Duodenal mucosa (tissue), 2 donors: ENCODE results near the gene DNASE1L2.

Source experiments
- H3K27ac ChIP-seq: one replicate; pipeline ENCODE4 v1.7.0; 2013; ENCODE audit warnings: low read depth, low read length
- H3K27me3 ChIP-seq, 2 donors: one replicate each; pipeline ENCODE4 v1.7.0; 2013; ENCODE audit warnings: low read length in 2 of 2, control low read depth in 1 of 2; ENCODE audit not compliant: insufficient read depth in 2 of 2, control insufficient read depth in 1 of 2
- H3K36me3 ChIP-seq, 2 donors: one replicate each; pipeline ENCODE4 v1.7.0; 2013; ENCODE audit warnings: low read length in 2 of 2, control low read depth in 1 of 2; ENCODE audit not compliant: insufficient read depth in 2 of 2, control insufficient read depth in 1 of 2
- H3K4me1 ChIP-seq, 2 donors: one replicate each; pipeline ENCODE4 v1.7.0; 2013; ENCODE audit warnings: low read length in 2 of 2, control low read depth in 1 of 2; ENCODE audit not compliant: insufficient read depth in 2 of 2, control insufficient read depth in 1 of 2
- H3K4me3 ChIP-seq, 2 donors: one replicate each; pipeline ENCODE4 v1.7.0; 2013; ENCODE audit warnings: low read length in 2 of 2, low read depth in 1 of 2
- H3K9ac ChIP-seq, 2 donors: one replicate each; pipeline ENCODE4 v1.7.0; 2013; ENCODE audit warnings: low read length in 2 of 2, low read depth in 1 of 2
- H3K9me3 ChIP-seq, 2 donors: one replicate each; pipeline ENCODE4 v1.7.0; 2013; ENCODE audit warnings: low read length in 2 of 2, control low read depth in 1 of 2; ENCODE audit not compliant: control insufficient read depth in 1 of 2

Gene DNASE1L2

DNA sequence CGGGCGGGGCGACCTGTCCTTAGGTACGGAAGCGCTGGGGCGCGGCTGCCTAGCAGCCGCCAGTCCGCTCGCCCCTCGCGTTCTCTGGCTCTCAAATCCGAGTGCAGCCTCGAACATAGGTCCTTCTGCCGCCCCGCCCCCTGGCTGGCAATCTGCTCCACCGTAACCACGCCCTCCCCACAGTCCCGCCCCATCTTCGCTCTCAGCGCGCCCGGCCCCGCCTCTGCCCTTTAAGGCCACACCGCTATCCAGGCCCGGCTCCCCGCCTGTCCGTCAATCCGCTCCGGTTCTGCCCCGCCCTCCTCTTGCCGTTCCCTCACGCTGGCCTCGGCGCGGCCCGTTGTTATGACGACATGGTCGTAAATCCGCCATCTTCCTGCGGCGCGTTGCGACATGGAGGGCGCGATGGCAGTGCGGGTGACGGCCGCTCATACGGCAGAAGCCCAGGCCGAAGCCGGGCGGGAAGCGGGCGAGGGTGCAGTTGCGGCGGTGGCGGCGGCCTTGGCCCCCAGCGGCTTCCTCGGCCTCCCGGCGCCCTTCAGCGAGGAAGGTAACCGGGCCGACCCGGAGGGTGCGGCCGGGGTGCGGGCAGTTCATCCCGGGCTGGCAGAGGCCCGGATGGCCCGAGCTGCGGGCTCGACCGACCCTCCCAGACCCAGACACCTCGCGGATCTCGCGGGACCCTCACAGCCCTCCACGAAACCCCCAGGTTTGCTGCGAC is 12.9 kb upstream of the DNASE1L2 start, which contains the start of gene E4F1:
E4F1 (plus strand) TSS at position 371 of the 721 bp plus-strand sequence; CDS start at position 394, 23 bp downstream.
- Histone ChIP-seq H3K27me3 (no peaks in the 10 kb centered on the region), H3K4me1 (peaks cover 14 to 18% of the 10 kb centered on the region in 2 donors), H3K9ac (peak within 1 kb of the TSS; percentile 76 to 87), H3K4me3 (peak within 1 kb of the TSS; percentile 73 to 86), H3K36me3 (peaks cover 0 to 2% of the 10 kb centered on the region in 2 donors), H3K9me3 (no peaks in the 10 kb centered on the region), H3K27ac (peak within 1 kb of the TSS; percentile 85)

DNA sequence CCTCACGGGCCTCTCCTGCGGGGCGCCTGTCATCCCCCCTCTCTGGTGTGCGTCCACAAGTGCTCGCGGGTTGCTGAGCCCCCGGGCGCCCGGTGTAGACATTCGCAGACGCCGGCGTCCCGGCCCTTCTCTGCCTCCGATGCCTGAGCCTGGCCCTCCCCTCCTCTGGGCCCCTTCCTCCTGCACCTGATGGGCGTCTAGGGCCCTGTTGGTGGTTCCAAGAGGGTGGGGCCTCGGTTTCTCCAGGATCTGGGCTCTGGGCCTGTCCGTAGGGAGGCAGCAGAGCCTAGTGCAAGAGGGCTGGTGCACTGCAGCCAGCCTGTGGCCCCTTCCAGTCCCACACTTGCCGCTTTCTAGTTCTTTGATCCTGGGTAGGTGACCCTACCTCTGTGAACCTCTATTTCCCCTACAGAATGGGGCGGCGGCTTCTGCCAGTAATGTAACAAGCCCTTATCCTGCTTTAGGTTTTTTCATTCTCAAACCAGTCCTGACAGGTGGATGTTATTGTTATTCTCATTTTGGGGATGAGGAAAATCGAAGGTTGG is 12.2 kb upstream of the DNASE1L2 start:
- Histone ChIP-seq H3K9ac (peak overlapping the region; percentile 76 to 87), H3K4me3 (peak overlapping the region; percentile 73 to 86), H3K9me3 (no peaks in the 10 kb centered on the region), H3K4me1 (peaks cover 14 to 18% of the 10 kb centered on the region in 2 donors), H3K27ac (peak overlapping the region; percentile 85), H3K27me3 (no peaks in the 10 kb centered on the region), H3K36me3 (peaks cover 4 to 8% of the 10 kb centered on the region in 2 donors)

DNA sequence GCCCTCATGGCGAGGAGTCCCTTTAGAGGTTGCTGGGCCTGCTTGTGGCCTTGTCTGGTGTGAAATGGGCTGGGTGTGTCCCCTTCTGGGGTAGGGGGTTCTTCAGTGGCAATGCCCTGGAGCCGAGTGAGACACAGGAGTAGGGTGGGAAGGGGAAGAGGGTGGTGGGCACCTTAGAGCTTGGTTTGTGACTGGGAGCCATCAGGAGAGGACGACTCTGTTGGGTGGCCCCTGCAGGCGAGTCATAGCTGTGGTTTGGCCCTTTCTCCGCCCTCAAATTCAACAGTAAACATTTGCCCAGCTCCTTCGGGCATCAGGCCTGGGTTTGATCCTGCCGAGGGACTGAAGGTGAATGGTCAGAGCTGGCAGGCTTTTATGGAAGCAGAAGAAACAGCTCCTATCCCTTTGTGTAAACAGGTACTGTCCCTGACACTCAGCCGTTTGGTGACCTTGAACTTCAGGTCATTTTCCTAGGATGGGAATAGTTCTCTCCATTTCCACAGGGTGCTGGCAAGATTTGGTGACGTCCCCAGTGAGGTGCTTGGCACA is 9.9 kb upstream of the DNASE1L2 start:
- H3K27ac ChIP-seq, result no peak overlapping the region
- no peaks in the 10 kb centered on the region for H3K27me3 ChIP-seq
- no peak overlapping the region for H3K4me3 ChIP-seq
- peaks cover 11 to 26% of the 10 kb centered on the region in 2 donors for H3K36me3 ChIP-seq
- no peak overlapping the region for H3K9ac ChIP-seq
- peaks cover 14 to 18% of the 10 kb centered on the region in 2 donors for H3K4me1 ChIP-seq
- no peaks in the 10 kb centered on the region for H3K9me3 ChIP-seq

DNA sequence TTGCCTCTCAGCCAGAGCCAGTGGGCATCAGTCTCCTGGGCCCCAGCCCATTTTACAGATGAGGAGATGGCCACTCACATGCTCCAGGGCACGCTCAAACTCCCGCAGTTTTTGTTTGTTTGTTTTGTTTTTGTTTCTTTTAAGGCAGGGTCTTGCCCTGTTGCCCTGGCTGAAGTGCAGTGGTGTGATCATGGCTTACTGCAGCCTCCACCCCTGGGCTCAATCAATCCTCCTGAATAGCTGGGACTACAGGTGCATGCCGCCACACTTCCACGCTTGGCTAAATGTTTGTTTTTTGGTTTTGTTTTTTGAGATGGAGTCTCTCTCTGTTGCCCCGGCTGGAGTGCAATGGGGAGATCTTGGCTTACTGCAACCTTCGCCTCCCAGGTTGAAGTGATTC is 9.3 kb upstream of the DNASE1L2 start:
- peaks cover 14 to 32% of the 10 kb centered on the region in 2 donors for H3K36me3 ChIP-seq
- no peaks in the 10 kb centered on the region for H3K27me3 ChIP-seq
- H3K9ac ChIP-seq, result no peak overlapping the region
- no peak overlapping the region for H3K4me3 ChIP-seq
- H3K9me3 ChIP-seq, result no peaks in the 10 kb centered on the region
- H3K27ac ChIP-seq, result no peak overlapping the region
- H3K4me1 ChIP-seq, result peaks cover 14 to 18% of the 10 kb centered on the region in 2 donors

DNA sequence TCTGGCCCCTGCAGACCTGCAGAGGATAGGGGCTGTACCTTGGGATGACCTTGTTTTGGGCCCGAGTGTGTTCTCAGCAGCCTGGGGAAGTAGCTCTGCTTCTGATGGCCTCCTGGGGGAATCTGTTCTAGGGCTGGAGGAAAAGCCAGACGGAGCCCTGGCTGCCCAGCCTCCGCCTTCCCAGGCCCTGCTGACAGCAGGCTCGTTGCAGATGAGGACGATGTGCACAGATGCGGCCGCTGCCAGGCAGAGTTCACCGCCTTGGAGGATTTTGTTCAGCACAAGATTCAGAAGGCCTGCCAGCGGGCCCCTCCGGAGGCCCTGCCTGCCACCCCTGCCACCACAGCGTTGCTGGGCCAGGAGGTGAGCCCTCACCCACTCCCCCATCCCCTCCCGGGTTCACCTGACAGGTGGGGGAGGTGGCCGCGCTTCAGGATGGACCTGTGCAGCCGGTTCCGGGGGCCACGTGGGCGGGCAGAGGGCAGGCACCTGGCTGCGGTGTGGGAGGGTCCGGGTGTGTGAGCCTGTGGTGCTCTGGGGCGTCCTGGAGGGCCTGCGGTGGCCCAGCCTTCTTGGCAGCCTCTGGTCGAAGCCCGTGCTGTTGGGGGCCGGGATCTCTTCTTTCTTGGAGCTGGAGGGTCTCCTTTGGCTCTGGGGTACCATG is 8.0 kb upstream of the DNASE1L2 start:
- H3K27me3 ChIP-seq, result no peaks in the 10 kb centered on the region
- peaks cover 14 to 18% of the 10 kb centered on the region in 2 donors for H3K4me1 ChIP-seq
- H3K4me3 ChIP-seq, result no peak overlapping the region
- H3K9ac ChIP-seq, result no peak overlapping the region
- no peak overlapping the region for H3K27ac ChIP-seq
- peaks cover 15 to 45% of the 10 kb centered on the region in 2 donors for H3K36me3 ChIP-seq
- H3K9me3 ChIP-seq, result no peaks in the 10 kb centered on the region

- Histone ChIP-seq H3K9ac (no peak overlapping the region), H3K4me3 (no peak overlapping the region), H3K36me3 (peaks cover 18 to 53% of the 10 kb centered on the region in 2 donors), H3K27ac (no peak overlapping the region), H3K4me1 (peaks cover 13 to 17% of the 10 kb centered on the region in 2 donors), H3K27me3 (no peaks in the 10 kb centered on the region), H3K9me3 (no peaks in the 10 kb centered on the region)
Observed at GRCh38 chr16:2229091-2229490, 7.2 kb upstream of the DNASE1L2 start.

- H3K4me1 ChIP-seq, result peaks cover 6 to 10% of the 10 kb centered on the region in 2 donors
- no peaks in the 10 kb centered on the region for H3K27me3 ChIP-seq
- no peak overlapping the region for H3K9ac ChIP-seq
- H3K4me3 ChIP-seq, result no peak overlapping the region
- H3K27ac ChIP-seq, result no peak overlapping the region
- H3K9me3 ChIP-seq, result no peaks in the 10 kb centered on the region
- peaks cover 22 to 59% of the 10 kb centered on the region in 2 donors for H3K36me3 ChIP-seq
Observed at GRCh38 chr16:2229632-2230250, 6.5 kb upstream of the DNASE1L2 start.

- Histone ChIP-seq H3K4me3 (no peak overlapping the region), H3K9ac (no peak overlapping the region), H3K27ac (no peak overlapping the region), H3K9me3 (no peaks in the 10 kb centered on the region), H3K4me1 (peaks cover 6% of the 10 kb centered on the region in 2 donors), H3K36me3 (peaks cover 22 to 65% of the 10 kb centered on the region in 2 donors), H3K27me3 (peaks cover 0 to 4% of the 10 kb centered on the region in 2 donors)
Observed at GRCh38 chr16:2230376-2230775, 5.9 kb upstream of the DNASE1L2 start.

DNA sequence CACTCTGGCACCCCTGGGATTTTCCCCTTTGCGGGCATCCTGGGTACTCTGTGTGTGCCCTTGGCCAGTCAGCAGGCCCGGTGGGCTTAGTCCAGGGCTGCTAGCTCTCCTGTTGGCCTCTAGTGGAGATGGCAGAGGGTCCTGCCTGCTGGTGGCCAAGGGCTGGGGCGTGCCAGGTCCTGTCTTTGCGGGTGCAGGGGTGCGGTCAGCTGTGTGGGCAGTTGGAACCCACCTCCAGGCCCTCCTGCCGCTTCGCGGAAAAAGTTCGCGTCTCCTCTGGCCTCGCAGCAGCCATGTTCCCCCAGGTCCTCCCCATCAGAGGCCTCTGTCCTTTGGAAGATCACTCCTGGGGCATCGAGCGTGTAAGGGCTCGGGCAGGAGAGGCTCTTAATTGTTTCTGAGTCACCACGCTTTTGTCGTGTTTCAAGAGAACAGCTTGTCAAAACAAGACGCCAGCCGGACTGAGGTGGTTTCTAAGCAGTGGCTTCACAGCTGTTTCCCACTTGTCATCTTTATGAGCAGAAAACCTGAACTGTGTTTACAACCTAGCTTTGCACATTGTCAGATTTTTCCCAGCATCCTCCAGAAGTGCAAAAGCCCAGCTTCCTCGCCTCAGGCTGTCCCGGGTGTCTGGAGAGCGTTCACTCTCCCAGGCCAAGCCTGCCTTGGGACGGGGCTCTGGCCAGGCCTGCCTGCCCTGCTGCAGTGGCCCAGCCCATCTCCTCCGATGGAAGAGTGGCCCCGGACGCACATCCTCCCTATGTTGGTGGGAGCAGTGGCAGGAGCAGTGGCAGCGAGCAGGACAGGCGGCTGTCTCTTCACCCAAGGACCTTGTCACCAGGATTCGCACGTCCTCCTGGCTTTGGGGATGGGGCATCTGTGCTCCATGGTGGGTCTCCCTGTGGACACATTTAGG is 5.0 kb upstream of the DNASE1L2 start:
- H3K27ac ChIP-seq, result no peak overlapping the region
- H3K4me3 ChIP-seq, result no peak overlapping the region
- no peaks in the 10 kb centered on the region for H3K9me3 ChIP-seq
- peaks cover 22 to 68% of the 10 kb centered on the region in 2 donors for H3K36me3 ChIP-seq
- peaks cover 2 to 5% of the 10 kb centered on the region in 2 donors for H3K4me1 ChIP-seq
- peaks cover 3 to 5% of the 10 kb centered on the region in 2 donors for H3K27me3 ChIP-seq
- no peak overlapping the region for H3K9ac ChIP-seq
